Neural cell (in vitro differentiated cells): Measurements from ENCODE around the gene TSPAN9.

Source experiments
- CTCF ChIP-seq: fragments of 450-650 bp; IDR thresholded peaks from 2 replicates; pipeline ENCODE4 v1.5.1; 2014; ENCODE audit warnings: antibody characterized with exemption, mild to moderate bottlenecking, moderate library complexity; ENCODE audit not compliant: poor library complexity, severe bottlenecking
- POLR2AphosphoS5 ChIP-seq: IDR thresholded peaks from 2 replicates; pipeline ENCODE4 v1.6.1; 2012
- SMC3 ChIP-seq: fragments of 450-650 bp; conservative IDR thresholded peaks from 2 replicates; pipeline ENCODE4 v1.6.1; 2014; ENCODE audit warnings: antibody characterized with exemption, mild to moderate bottlenecking, moderate library complexity; ENCODE audit not compliant: poor library complexity
- TAF1 ChIP-seq: IDR thresholded peaks from 2 replicates; pipeline ENCODE4 v1.6.1; 2012; ENCODE audit warnings: low read depth

GRCh38 chr12:3144495-3144894, 67.3 kb downstream of the TSPAN9 start:
- TF ChIP-seq CTCF (no peak), TAF1 (no peak), SMC3 (no peak), POLR2AphosphoS5 (no peak)
